HG03103 (cell line): ENCODE measurements around the gene FAM117B.
"Not testable (repeated sequence)": the region's sequence is repeated elsewhere in the genome, so short reads cannot be mapped to it uniquely, and the experiment has no call there.

Experiments used
- ATAC-seq: cut with Tn5 transposase; IDR thresholded peaks from one replicate; pipeline ENCODE4 v1.9.1; 2021; ENCODE audit warnings: low read depth; ENCODE audit not compliant: unreplicated experiment

FAM117B gene

GRCh38 chr2:202700075-202700901 is 65.5 kb downstream of the FAM117B start:
- ATAC-seq = no peak

DNA sequence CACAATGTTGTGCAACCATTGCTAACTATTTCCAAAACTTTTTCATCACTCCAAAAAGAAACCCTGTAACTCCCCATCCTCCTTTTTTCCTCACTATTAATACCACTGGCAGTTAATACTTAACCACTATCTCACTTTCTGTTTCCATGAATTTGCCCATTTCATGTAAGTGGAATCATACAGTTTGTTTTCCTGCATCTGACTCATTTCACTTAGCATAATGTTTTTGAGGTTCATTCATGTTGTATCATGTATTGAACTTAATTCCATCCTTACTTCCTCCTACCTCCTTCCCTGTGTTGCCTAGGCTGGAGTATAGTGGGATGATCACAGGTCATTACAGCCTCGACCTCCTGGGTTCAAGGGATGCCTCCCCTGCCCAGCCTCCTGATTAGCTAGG is 68.3 kb downstream of the FAM117B start:
- ATAC-seq = no peak

GRCh38 chr2:202704248-202704647 is 69.5 kb downstream of the FAM117B start:
- ATAC-seq = no peak

DNA sequence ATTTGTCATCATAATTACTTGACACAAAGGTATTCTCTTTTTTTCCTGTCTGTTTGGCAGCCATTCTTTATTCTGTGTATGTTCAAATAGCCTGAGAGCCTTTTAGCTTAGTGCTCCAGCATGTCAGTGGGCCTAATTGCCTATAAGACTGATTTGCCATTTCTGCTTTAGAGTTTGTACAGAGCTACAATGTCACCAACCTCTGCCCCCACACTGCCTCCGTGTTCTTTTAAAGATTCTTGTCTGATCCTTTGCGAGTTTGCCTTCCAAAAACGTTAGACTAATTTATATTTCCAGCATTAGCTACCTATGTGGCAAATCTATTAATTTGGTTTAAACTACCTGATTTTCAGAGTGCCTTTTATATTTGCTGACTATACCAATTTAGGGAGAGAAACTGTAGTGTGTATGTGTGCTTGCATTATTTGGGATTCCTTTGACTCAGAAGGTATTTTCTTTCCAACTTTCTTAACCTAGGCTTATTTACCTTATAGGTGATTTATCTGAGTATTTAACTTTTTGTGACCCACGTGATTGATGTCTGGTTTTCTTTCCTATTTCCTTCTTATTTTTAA is 70.8 kb downstream of the FAM117B start:
- no peak for ATAC-seq

DNA sequence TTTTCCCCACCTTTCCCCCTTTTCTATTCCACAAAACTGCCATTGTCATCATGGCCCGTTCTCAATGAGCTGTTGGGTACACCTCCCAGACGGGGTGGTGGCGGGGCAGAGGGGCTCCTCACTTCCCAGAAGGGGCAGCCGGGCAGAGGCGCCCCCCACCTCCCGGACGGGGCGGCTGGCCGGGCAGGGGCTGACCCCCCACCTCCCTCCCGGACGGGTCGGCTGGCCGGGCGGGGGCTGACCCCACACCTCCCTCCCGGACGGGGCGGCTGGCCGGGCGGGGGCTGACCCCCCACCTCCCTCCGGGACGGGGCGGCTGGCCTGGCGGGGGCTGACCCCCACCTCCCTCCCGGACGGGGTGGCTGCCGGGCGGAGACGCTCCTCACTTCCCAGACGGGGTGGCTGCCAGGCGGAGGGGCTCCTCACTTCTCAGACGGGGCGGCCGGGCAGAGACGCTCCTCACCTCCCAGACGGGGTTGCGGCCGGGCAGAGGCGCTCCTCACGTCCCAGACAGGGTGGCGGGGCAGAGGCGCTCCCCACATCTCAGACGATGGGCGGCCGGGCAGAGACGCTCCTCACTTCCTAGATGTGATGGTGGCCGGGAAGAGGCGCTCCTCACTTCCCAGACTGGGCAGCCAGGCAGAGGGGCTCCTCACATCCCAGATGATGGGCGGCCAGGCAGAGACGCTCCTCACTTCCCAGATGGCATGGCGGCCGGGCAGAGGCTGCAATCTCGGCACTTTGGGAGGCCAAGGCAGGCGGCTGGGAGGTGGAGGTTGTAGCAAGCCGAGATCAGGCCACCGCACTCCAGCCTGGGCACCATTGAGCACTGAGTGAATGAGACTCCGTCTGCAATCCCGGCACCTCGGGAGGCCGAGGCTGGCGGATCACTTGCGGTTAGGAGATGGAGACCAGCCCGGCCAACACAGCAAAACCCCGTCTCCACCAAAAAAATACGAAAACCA is 80.5 kb downstream of the FAM117B start:
- not testable (repeated sequence) for ATAC-seq

DNA sequence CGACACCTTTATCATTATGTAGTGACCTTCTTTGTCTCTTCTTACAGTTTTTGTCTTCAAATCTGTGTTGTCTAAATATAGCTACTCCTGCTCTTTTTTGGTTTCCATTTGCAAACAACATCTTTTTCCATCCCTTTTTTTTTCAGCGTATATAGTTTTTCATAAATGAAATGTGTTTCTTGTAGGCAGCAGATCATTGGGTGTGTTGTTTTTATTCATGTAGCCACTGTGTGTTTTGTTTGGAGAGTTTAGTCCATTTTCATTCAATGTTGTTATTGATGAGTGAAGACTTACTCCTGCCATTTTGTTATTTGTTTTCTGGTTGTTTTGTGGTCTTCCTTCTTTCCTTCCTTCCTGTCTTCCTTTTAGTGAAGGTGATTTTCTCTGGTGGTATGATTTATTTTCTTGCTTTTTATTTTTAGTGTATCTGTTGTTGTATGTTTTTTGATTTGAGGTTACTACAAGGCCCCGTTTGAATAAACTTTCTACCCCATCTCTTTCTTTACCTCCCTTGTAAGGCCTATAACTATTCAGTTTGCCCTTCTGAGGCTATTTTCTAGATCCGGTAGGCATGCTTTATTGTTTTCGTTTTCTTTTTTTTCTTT is 81.4 kb downstream of the FAM117B start:
- no peak for ATAC-seq

GRCh38 chr2:202716953-202717597 is 82.3 kb downstream of the FAM117B start:
- ATAC-seq = no peak

GRCh38 chr2:202717598-202718310 is 83.0 kb downstream of the FAM117B start:
- no peak for ATAC-seq

DNA sequence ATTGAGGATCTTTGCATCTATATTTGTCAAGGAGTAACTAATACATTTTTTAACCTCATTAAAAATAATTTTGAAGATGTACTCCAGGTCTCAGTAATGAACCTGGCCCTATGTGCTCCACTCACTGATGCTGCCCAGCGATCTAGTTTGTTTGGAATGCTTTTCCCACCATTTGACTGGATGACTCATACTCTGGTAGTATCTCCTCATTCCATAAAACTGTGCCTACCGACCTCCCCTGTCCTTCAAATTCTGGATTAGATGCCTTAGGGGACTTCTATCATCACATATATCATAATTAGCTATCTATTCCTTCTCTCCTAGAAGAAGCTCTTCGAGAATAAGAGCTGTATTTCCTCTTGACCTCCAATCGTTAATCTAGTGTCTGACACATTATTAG is 83.8 kb downstream of the FAM117B start:
- ATAC-seq = no peak

GRCh38 chr2:202720226-202720625 is 85.5 kb downstream of the FAM117B start:
- no peak for ATAC-seq

- ATAC-seq = no peak
These were observed 86.9 kb downstream of the FAM117B start for GRCh38 chr2:202721621-202722020.

- ATAC-seq = no peak
These were observed 89.0 kb downstream of the FAM117B start for GRCh38 chr2:202723746-202724145.

DNA sequence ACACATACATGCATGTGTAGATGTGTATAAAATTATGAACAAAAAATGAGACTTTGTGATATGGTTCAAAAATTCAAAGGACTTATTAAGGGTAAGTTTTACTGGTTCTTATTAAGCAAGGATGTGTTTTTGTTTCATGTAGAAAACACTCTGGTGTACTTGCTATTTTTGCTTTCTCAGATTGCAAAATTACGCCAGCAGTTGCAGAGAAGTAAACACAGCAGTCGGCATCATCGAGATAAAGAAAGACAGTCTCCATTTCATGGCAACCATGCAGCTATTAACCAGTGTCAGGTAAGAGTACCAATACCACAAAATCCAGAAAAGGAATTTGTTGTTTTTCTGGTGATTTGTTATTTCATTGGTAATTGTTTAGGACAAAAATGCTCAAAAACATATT is 91.3 kb downstream of the FAM117B start:
- no peak for ATAC-seq

DNA sequence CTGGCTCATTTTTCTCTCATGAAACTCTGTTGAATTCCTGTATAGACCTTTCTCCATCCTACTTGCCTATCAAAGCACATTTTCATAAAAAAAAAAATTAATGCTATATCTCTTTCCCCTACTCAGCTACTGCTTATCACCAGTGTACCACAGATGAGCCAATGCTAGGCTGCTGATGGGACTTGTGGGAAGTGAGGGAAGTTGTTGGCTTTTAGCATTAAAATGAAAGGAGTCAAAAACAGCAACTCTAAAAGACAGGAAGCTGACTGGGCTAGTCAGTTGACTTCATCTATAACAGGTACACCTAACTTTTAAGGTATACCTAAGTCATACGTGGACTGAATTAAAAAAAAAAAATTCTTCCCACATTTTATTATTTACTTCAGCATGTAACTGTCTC is 102.1 kb downstream of the FAM117B start:
- no peak for ATAC-seq

DNA sequence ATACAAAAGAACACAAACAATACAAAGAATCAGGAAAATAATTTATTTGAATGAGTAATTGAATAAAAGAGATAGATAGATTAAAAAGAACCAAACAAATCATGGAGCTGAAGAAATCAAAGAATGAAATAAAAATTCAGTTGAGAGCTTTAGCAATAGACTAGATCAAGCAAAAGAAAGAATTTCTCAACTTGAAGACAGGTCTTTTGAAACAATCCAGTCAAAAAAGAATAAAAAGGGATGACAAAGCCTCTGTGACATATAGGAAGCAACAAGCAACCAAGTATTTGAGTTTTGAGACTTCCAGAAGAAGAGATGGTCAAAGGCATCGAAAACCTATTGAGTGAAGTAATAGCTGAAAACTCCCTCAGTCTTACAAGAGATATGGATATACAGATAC is 108.8 kb downstream of the FAM117B start:
- ATAC-seq = no peak

GRCh38 chr2:202749477-202749876 is 114.7 kb downstream of the FAM117B start:
- no peak for ATAC-seq

GRCh38 chr2:202750763-202751427 is 116.1 kb downstream of the FAM117B start:
- no peak for ATAC-seq

DNA sequence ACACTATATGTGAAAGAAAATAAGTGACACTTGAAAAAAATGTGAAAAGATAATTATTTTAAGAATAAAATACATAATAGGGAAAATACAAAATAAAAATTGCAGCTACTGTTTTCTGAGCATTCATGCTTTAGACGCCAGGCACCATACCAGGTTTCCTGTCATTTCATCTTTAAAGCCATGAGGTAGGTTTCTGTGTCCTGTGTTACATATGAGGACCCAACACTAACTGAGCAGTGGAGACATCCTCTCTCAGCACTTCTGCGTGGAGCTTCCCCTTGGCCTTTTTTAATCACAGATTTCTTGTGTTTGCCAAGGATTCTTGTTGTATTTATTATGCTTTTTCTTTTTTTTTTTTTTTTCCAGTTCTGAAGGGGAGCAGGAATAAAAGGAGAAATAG is 117.3 kb downstream of the FAM117B start:
- ATAC-seq = no peak

DNA sequence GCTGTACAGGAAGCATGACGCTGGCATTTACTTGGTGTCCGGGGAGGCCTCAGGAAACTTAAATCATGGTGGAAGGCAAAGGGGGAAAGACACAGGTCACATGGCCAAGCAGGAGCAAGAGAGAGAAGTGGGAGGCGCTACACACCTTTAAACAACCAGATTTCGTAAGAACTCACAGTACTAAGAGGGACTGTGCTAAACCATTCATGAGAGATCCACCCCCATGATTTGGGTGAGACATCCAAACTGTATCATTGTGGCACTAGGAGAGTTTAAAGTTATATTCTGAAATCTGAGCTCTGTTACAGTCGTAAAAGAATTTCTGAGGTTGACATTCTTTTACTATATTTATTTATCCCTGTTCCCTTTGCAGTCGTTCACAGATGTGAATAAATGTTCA is 120.2 kb downstream of the FAM117B start:
- no peak for ATAC-seq
